A673 (cell line): ENCODE results near the gene FJX1.

Source experiments
- EZH2 ChIP-seq: fragments of 200-600 bp; sonication (generic); IDR thresholded peaks from 2 replicates; pipeline ENCODE4 v1.6.1; 2017; ENCODE audit warnings: borderline replicate concordance, low read depth, mild to moderate bottlenecking, mixed read lengths, antibody characterized with exemption, low read length; ENCODE audit not compliant: poor library complexity, severe bottlenecking
- TF ChIP-seq, protein P1 (sequence below): fragments of 300-800, 200-600 bp; sonication (generic); conservative IDR thresholded peaks from 2 replicates; pipeline ENCODE4 v1.5.1; 2017; ENCODE audit warnings: low read depth, mild to moderate bottlenecking, antibody characterized with exemption, low read length, moderate library complexity, mixed read lengths

DNA sequence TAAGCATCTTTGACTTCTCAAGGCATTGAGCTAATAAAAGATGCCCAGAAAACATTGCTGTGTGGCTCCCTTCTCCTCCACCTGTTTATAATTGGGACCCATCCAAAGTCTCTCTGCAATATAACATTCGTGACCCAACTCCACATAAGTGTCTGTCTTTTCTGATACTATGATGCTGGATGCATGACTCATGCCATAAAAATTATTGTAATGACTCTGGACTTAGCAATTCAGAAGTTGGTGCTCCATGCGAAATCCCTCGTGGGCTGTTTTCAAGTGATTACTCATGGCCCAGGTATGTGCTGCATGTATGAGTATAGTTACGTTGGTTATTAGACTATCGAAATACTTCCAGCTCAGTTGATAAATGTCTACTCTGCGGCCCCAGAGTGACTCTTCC, 11.7 kb downstream of the FJX1 start:
- no peak for TF ChIP-seq EZH2
- TF ChIP-seq, protein P1, sequence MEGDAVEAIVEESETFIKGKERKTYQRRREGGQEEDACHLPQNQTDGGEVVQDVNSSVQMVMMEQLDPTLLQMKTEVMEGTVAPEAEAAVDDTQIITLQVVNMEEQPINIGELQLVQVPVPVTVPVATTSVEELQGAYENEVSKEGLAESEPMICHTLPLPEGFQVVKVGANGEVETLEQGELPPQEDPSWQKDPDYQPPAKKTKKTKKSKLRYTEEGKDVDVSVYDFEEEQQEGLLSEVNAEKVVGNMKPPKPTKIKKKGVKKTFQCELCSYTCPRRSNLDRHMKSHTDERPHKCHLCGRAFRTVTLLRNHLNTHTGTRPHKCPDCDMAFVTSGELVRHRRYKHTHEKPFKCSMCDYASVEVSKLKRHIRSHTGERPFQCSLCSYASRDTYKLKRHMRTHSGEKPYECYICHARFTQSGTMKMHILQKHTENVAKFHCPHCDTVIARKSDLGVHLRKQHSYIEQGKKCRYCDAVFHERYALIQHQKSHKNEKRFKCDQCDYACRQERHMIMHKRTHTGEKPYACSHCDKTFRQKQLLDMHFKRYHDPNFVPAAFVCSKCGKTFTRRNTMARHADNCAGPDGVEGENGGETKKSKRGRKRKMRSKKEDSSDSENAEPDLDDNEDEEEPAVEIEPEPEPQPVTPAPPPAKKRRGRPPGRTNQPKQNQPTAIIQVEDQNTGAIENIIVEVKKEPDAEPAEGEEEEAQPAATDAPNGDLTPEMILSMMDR: no peak
